GM20431 (cell line): ENCODE data around the gene ARID3B.

Experiments
- in situ Hi-C: fragments of 300-500 bp; cut with MseI, MboI; formaldehyde crosslinking; loops from one replicate; pipeline ENCODE4 v1.15.0; 2020; ENCODE audit warnings: low sequenced_read_pairs; ENCODE audit not compliant: unreplicated experiment

ARID3B gene

GRCh38 chr15:74599156-74599555, 58.1 kb downstream of the ARID3B start:
- in situ Hi-C loops: no loop called here

- in situ Hi-C loops: no loop called here
Observed at GRCh38 chr15:74603026-74603788, 62.2 kb downstream of the ARID3B start.

GRCh38 chr15:74603789-74604705, 63.0 kb downstream of the ARID3B start:
- in situ Hi-C loops: no loop called here

- in situ Hi-C loops: no loop called here
Observed at GRCh38 chr15:74604983-74605794, 64.2 kb downstream of the ARID3B start.

- in situ Hi-C loops: no loop called here
Observed at GRCh38 chr15:74605795-74606150, 64.8 kb downstream of the ARID3B start.

- in situ Hi-C loops: no loop called here
Observed at GRCh38 chr15:74608786-74609185, 67.8 kb downstream of the ARID3B start.

- in situ Hi-C loops: no loop called here
Observed at GRCh38 chr15:74609938-74610301, 68.9 kb downstream of the ARID3B start.

GRCh38 chr15:74610302-74610951, 69.4 kb downstream of the ARID3B start:
- in situ Hi-C loops: no loop called here

- in situ Hi-C loops: no loop called here
Observed at GRCh38 chr15:74611341-74611740, 70.3 kb downstream of the ARID3B start.

- in situ Hi-C loops: no loop called here
Observed at GRCh38 chr15:74611834-74612233, 70.8 kb downstream of the ARID3B start.

GRCh38 chr15:74612677-74613076, 71.7 kb downstream of the ARID3B start:
- in situ Hi-C loops: no loop called here

- in situ Hi-C loops: no loop called here
Observed at GRCh38 chr15:74613089-74613952, 72.3 kb downstream of the ARID3B start.

- in situ Hi-C loops: no loop called here
Observed at GRCh38 chr15:74613953-74614743, 73.1 kb downstream of the ARID3B start.

- in situ Hi-C loops: no loop called here
Observed at GRCh38 chr15:74614744-74615507, 73.9 kb downstream of the ARID3B start.

GRCh38 chr15:74615508-74616365, 74.7 kb downstream of the ARID3B start, which contains the start of gene CLK3:
CLK3 (plus strand) TSS chr15:74615836; CDS start chr15:74619197, 3,361 bp downstream.
- in situ Hi-C loops: no loop called here

GRCh38 chr15:74616366-74616939, 75.4 kb downstream of the ARID3B start:
- in situ Hi-C loops: no loop called here
